GM10248 (cell line): Measurements from ENCODE around the gene HDDC3.

Experiments
- CTCF ChIA-PET: fragments of 300-600 bp; sonication (Branson Sonifier 250); formaldehyde crosslinking; extraction: SDS; loops from one replicate; lab custom pipeline; 2021; ENCODE audit warnings: antibody characterized with exemption; lab: Yijun Ruan, JAX
- POLR2A ChIA-PET: fragments of 350-650 bp; sonication (Branson Sonifier 250); formaldehyde crosslinking; extraction: SDS; loops from one replicate; lab custom pipeline; 2020; ENCODE audit warnings: antibody characterized with exemption; lab: Yijun Ruan, JAX
- DNase-seq: peaks from one replicate; pipeline ENCODE4 v3.0.0; 2012; ENCODE audit errors: extremely low spot score
- TF ChIP-seq, protein P1 (sequence below): IDR thresholded peaks from 2 replicates; pipeline ENCODE4 v1.5.1; 2012; ENCODE audit warnings: mild to moderate bottlenecking, low read depth; ENCODE audit errors: extremely low read depth, missing control alignments, control extremely low read depth

The HDDC3 gene

DNA sequence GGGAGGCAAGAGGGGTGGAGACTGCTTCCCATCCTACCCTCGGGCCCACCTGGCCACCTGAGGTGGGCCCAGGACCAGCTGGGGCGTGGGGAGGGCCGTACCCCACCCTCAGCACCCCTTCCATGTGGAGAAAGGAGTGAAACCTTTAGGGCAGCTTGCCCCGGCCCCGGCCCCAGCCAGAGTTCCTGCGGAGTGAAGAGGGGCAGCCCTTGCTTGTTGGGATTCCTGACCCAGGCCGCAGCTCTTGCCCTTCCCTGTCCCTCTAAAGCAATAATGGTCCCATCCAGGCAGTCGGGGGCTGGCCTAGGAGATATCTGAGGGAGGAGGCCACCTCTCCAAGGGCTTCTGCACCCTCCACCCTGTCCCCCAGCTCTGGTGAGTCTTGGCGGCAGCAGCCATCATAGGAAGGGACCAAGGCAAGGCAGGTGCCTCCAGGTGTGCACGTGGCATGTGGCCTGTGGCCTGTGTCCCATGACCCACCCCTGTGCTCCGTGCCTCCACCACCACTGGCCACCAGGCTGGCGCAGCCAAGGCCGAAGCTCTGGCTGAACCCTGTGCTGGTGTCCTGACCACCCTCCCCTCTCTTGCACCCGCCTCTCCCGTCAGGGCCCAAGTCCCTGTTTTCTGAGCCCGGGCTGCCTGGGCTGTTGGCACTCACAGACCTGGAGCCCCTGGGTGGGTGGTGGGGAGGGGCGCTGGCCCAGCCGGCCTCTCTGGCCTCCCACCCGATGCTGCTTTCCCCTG, 50.2 kb downstream of the HDDC3 start:
- DNase-seq: no peak
- TF ChIP-seq, protein P1, sequence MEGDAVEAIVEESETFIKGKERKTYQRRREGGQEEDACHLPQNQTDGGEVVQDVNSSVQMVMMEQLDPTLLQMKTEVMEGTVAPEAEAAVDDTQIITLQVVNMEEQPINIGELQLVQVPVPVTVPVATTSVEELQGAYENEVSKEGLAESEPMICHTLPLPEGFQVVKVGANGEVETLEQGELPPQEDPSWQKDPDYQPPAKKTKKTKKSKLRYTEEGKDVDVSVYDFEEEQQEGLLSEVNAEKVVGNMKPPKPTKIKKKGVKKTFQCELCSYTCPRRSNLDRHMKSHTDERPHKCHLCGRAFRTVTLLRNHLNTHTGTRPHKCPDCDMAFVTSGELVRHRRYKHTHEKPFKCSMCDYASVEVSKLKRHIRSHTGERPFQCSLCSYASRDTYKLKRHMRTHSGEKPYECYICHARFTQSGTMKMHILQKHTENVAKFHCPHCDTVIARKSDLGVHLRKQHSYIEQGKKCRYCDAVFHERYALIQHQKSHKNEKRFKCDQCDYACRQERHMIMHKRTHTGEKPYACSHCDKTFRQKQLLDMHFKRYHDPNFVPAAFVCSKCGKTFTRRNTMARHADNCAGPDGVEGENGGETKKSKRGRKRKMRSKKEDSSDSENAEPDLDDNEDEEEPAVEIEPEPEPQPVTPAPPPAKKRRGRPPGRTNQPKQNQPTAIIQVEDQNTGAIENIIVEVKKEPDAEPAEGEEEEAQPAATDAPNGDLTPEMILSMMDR: no peak
- ChIA-PET POLR2A (interaction anchor here (0.5 kb wide), 1 partner anchor 1130 kb away, joined by 8 read pairs; no protein-coding TSS in a partner anchor), CTCF (no interaction called here)

DNA sequence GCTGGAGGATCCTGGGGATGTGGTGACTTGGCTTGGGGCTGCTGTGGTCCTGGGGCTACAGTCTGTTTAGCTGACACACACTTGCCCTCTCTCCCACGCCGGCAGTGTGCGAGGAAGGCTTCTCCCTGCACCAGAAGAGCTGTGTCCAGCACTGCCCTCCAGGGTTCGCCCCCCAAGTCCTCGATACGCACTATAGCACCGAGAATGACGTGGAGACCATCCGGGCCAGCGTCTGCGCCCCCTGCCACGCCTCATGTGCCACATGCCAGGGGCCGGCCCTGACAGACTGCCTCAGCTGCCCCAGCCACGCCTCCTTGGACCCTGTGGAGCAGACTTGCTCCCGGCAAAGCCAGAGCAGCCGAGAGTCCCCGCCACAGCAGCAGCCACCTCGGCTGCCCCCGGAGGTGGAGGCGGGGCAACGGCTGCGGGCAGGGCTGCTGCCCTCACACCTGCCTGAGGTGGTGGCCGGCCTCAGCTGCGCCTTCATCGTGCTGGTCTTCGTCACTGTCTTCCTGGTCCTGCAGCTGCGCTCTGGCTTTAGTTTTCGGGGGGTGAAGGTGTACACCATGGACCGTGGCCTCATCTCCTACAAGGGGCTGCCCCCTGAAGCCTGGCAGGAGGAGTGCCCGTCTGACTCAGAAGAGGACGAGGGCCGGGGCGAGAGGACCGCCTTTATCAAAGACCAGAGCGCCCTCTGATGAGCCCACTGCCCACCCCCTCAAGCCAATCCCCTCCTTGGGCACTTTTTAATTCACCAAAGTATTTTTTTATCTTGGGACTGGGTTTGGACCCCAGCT, 51.0 kb downstream of the HDDC3 start:
- DNase-seq: no peak
- CTCF ChIA-PET: no interaction called here
- POLR2A ChIA-PET: no interaction called here
- TF ChIP-seq, protein P1: no peak

DNA sequence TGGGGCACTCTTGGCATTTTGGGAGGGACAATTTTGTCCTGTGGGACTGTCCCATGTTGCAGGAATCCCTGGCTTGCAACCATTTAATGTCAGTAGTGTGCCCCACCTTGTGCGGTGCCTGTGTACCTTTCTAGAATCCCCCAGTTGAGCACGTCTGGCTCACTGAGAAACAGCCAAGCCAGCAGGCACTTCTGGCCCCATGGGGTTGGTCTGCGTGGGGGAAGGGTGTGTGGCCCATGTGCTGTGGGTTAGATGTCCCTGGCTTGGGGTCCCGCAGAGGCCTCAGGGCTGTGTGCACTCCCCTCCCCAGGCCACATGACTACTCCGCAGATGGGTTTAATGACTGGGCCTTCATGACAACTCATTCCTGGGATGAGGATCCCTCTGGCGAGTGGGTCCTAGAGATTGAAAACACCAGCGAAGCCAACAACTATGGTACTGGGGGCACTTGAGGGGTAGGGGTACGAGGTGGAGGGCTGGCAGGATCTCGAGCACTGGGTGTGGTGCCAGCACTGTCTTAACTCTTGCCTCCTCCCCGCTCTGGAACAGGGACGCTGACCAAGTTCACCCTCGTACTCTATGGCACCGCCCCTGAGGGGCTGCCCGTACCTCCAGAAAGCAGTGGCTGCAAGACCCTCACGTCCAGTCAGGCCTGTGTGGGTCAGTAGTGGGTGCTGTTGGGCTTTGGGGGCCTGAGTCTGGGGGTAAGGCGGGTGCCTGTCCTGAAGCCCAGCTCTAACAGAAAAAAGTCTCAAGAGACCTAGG, 51.8 kb downstream of the HDDC3 start:
- no peak for DNase-seq
- ChIA-PET CTCF (no interaction called here), POLR2A (no interaction called here)
- TF ChIP-seq, protein P1: no peak
